GM12864 (cell line): ENCODE results near the gene ABLIM2.

Experiments
- DNase-seq: peaks from one replicate; pipeline ENCODE4 v3.0.0-alpha.2; 2011; ENCODE audit warnings: low read depth
- H3K4me3 ChIP-seq: 2 replicates; pipeline ENCODE4 v1.5.1; 2011; ENCODE audit warnings: mild to moderate bottlenecking, low read depth, low read length, control low read depth
- CTCF ChIP-seq: IDR thresholded peaks from 2 replicates; pipeline ENCODE4 v1.5.1; 2011; ENCODE audit warnings: low read depth, mild to moderate bottlenecking, moderate library complexity, low read length, control low read depth, inconsistent platforms; ENCODE audit errors: missing control alignments

ABLIM2 gene

GRCh38 chr4:8008391-8008790 lies 150.2 kb downstream of the ABLIM2 start:
- TF ChIP-seq CTCF, result no peak
- DNase-seq, result no peak
- no peak overlapping the region for H3K4me3 ChIP-seq

GRCh38 chr4:8007581-8007980 lies 151.0 kb downstream of the ABLIM2 start:
- TF ChIP-seq CTCF, result no peak
- DNase-seq, result no peak
- H3K4me3 ChIP-seq, result no peak overlapping the region

- TF ChIP-seq CTCF, result no peak
Measured at GRCh38 chr4:8006471-8006870, 152.1 kb downstream of the ABLIM2 start.

GRCh38 chr4:8005814-8006215 lies 152.8 kb downstream of the ABLIM2 start:
- TF ChIP-seq CTCF, result no peak
- H3K4me3 ChIP-seq, result no peak overlapping the region
- DNase-seq, result no peak

More at GRCh38 chr4:8006471-8006870, 152.1 kb downstream of the ABLIM2 start:
- no peak overlapping the region for H3K4me3 ChIP-seq
- DNase-seq, result no peak

- H3K4me3 ChIP-seq, result no peak overlapping the region
- TF ChIP-seq CTCF, result no peak
- DNase-seq, result no peak
Measured at GRCh38 chr4:8005033-8005808, 153.4 kb downstream of the ABLIM2 start.

GRCh38 chr4:8004066-8004465 lies 154.5 kb downstream of the ABLIM2 start:
- DNase-seq, result no peak
- no peak overlapping the region for H3K4me3 ChIP-seq
- no peak for TF ChIP-seq CTCF
